GM23338 (cell line): ENCODE results near the gene CDH5. TPM values are rescaled to one million over a fixed set of nuclear protein-coding genes. Genes with fewer than 3 reads are reported as not detected.

Experiments
- ATAC-seq: fragments of 200-7000 bp; cut with Tn5 transposase; 3 replicates; pipeline ENCODE4 v1.9.1; 2020
- DNase-seq: peaks from one replicate; pipeline ENCODE4 v3.0.0-alpha.2; 2015; ENCODE audit warnings: low spot score
- H2AFZ ChIP-seq: fragments of 200-600 bp; sonication (generic); 2 replicates; pipeline ENCODE4 v1.8.0; 2016; ENCODE audit warnings: antibody characterized with exemption, mild to moderate bottlenecking, moderate library complexity
- H3F3A ChIP-seq: fragments of 200-600 bp; sonication (generic); replicated peaks from 2 replicates; pipeline ENCODE4 v1.8.0; 2017; ENCODE audit warnings: antibody characterized with exemption, mixed run types, low read depth
- H3K27ac ChIP-seq: fragments of 200-600 bp; sonication (generic); 2 replicates; pipeline ENCODE4 v1.6.1; 2016; ENCODE audit warnings: low read depth
- H3K27me3 ChIP-seq: fragments of 200-600 bp; sonication (generic); 2 replicates; pipeline ENCODE4 v1.8.0; 2016; ENCODE audit warnings: mild to moderate bottlenecking, mixed run types, moderate library complexity; ENCODE audit not compliant: insufficient read depth
- H3K36me3 ChIP-seq: fragments of 200-600 bp; sonication (generic); 2 replicates; pipeline ENCODE4 v1.8.0; 2016; ENCODE audit warnings: mild to moderate bottlenecking; ENCODE audit not compliant: insufficient read depth
- H3K4me1 ChIP-seq: fragments of 200-600 bp; sonication (generic); 2 replicates; pipeline ENCODE4 v1.8.0; 2016; ENCODE audit warnings: mild to moderate bottlenecking, moderate library complexity; ENCODE audit not compliant: insufficient read depth
- H3K4me2 ChIP-seq: fragments of 200-600 bp; sonication (generic); 2 replicates; pipeline ENCODE4 v1.7.1; 2017; ENCODE audit warnings: mixed run types
- H3K4me3 ChIP-seq: fragments of 200-600 bp; sonication (generic); 2 replicates; pipeline ENCODE4 v1.6.1; 2016; ENCODE audit warnings: mixed run types
- H3K79me2 ChIP-seq: fragments of 200-600 bp; sonication (generic); replicated peaks from 2 replicates; pipeline ENCODE4 v1.8.0; 2017; ENCODE audit warnings: mild to moderate bottlenecking; ENCODE audit not compliant: insufficient read depth
- H3K9me2 ChIP-seq: fragments of 200-600 bp; sonication (generic); 2 replicates; pipeline ENCODE4 v1.8.0; 2017; ENCODE audit not compliant: insufficient read depth
- H4K20me1 ChIP-seq: fragments of 200-600 bp; sonication (generic); replicated peaks from 2 replicates; pipeline ENCODE4 v1.8.0; 2017; ENCODE audit warnings: mild to moderate bottlenecking; ENCODE audit not compliant: insufficient read depth
- H3K27ac Mint-ChIP-seq: 2 replicates; pipeline ENCODE4 v1.8.0; 2020; ENCODE audit warnings: inconsistent platforms, mild to moderate bottlenecking, moderate library complexity, mixed read lengths
- H3K27me3 Mint-ChIP-seq: 3 replicates; pipeline ENCODE4 v1.8.0; 2022; ENCODE audit warnings: low read depth, mild to moderate bottlenecking, moderate library complexity, mixed read lengths, inconsistent platforms; ENCODE audit not compliant: insufficient read depth, poor library complexity
- H3K36me3 Mint-ChIP-seq: 3 replicates; pipeline ENCODE4 v1.8.0; 2021; ENCODE audit warnings: low read depth, mild to moderate bottlenecking, inconsistent platforms, moderate library complexity, mixed read lengths
- H3K4me1 Mint-ChIP-seq: 3 replicates; pipeline ENCODE4 v1.8.0; 2020; ENCODE audit warnings: mild to moderate bottlenecking, inconsistent platforms, mixed read lengths
- H3K4me3 Mint-ChIP-seq: 3 replicates; pipeline ENCODE4 v1.8.0; 2021; ENCODE audit warnings: moderate library complexity, mild to moderate bottlenecking, inconsistent platforms, mixed read lengths
- H3K9me3 Mint-ChIP-seq: 3 replicates; pipeline ENCODE4 v1.8.0; 2020; ENCODE audit warnings: moderate library complexity, mild to moderate bottlenecking, inconsistent platforms, mixed read lengths
- ETS1 ChIP-seq: IDR thresholded peaks from 2 replicates; pipeline ENCODE4 v1.6.1; 2016; ENCODE audit warnings: antibody characterized with exemption
- EZH2phosphoT487 ChIP-seq: fragments of 200-600 bp; sonication (generic); IDR thresholded peaks from one replicate; pipeline ENCODE4 v1.8.1; 2018; ENCODE audit warnings: antibody characterized with exemption; ENCODE audit not compliant: unreplicated experiment
- JUNB ChIP-seq: IDR thresholded peaks from one replicate; pipeline ENCODE4 v1.6.1; 2016; ENCODE audit warnings: antibody characterized with exemption; ENCODE audit not compliant: unreplicated experiment
- POLR2AphosphoS5 ChIP-seq: IDR thresholded peaks from 2 replicates; pipeline ENCODE4 v1.6.1; 2016; ENCODE audit warnings: antibody characterized with exemption, low read depth
- STAT1 ChIP-seq: IDR thresholded peaks from one replicate; pipeline ENCODE4 v1.6.1; 2016; ENCODE audit warnings: antibody characterized with exemption; ENCODE audit not compliant: unreplicated experiment
- ZNF114 ChIP-seq: fragments of 250-450 bp; sonication (Bioruptor Pico); IDR thresholded peaks from 2 replicates; pipeline ENCODE4 v1.5.0; 2020; ENCODE audit warnings: mild to moderate bottlenecking, moderate library complexity
- ZNF462 ChIP-seq: fragments of 250-450 bp; sonication (Bioruptor Pico); IDR thresholded peaks from 2 replicates; pipeline ENCODE4 v1.5.0; 2020; ENCODE audit warnings: mild to moderate bottlenecking, moderate library complexity
- polyA plus RNA-seq: library from polyadenylated mRNA; unstranded; fragments of >200 nt; fragmentation: Nextera tagmentation; extraction: Ambion mirVana; gene quantifications from 2 replicates; pipeline ENCODE4 v1.2.1, GENCODE V29; 2016
- total RNA-seq: library from RNA; depleted of rRNA; stranded (reverse); fragments of >200 nt; shearing (Covaris generic); gene quantifications from 2 replicates; pipeline ENCODE4 v1.2.3, GENCODE V29; 2014

Gene CDH5
- total and polyA plus RNA-seq, 2 experiments from 2014 or later = 0.18 TPM; not detected in 1

- H3K4me2 ChIP-seq = no peak overlapping the region
- H3K79me2 ChIP-seq = no peaks in the 10 kb centered on the region
- H3F3A ChIP-seq = no peaks in the 10 kb centered on the region
- H3K27ac ChIP-seq = 0 out of 2 replicates have a peak overlapping the region, but pooled peaks have one; percentile 39
- Mint-ChIP-seq H3K27me3 (peaks cover 18% of the 10 kb centered on the region), H3K4me3 (no peak overlapping the region), H3K9me3 (no peaks in the 10 kb centered on the region), H3K4me1 (peaks cover 22% of the 10 kb centered on the region), H3K27ac (no peak overlapping the region), H3K36me3 (no peaks in the 10 kb centered on the region)
- H3K4me3 ChIP-seq = no peak overlapping the region
- peaks cover 13% of the 10 kb centered on the region for H3K27me3 ChIP-seq
- H2AFZ ChIP-seq = no peak overlapping the region
- TF ChIP-seq ETS1 = no peak
- no peak for TF ChIP-seq ZNF462 (CRISPR knock-in tag)
- no peak for TF ChIP-seq JUNB
- no peak for TF ChIP-seq ZNF114 (CRISPR knock-in tag)
- TF ChIP-seq STAT1 = no peak
- TF ChIP-seq EZH2phosphoT487 = no peak
- no peak for TF ChIP-seq POLR2AphosphoS5
- ATAC-seq (no peak), DNase-seq (no peak)
- no peaks in the 10 kb centered on the region for H3K9me2 ChIP-seq
- H3K4me1 ChIP-seq = no peaks in the 10 kb centered on the region
- H4K20me1 ChIP-seq = no peaks in the 10 kb centered on the region
- no peaks in the 10 kb centered on the region for H3K36me3 ChIP-seq
Measured at GRCh38 chr16:66435896-66436295, 69.4 kb downstream of the CDH5 start.
